HG03025 (cell line): ENCODE results near the gene GNG13.
"Not testable (repeated sequence)": the region's sequence is repeated elsewhere in the genome, so short reads cannot be mapped to it uniquely, and the experiment has no call there.

ENCODE experiments used
- ATAC-seq: cut with Tn5 transposase; IDR thresholded peaks from one replicate; pipeline ENCODE4 v1.9.1; 2021; ENCODE audit warnings: mild to moderate bottlenecking, moderate library complexity; ENCODE audit not compliant: unreplicated experiment, low FRiP score

The GNG13 gene

GRCh38 chr16:799948-800833, at the start of gene GNG13:
Gene GNG13, minus strand, starts transcription at chr16:800734. Its CDS starts 1,657 bp downstream, at chr16:799077.
- ATAC-seq, result no peak

GRCh38 chr16:848510-849253, 48.1 kb upstream of the GNG13 start:
- ATAC-seq, result no peak

GRCh38 chr16:847681-848445, 47.3 kb upstream of the GNG13 start:
- no peak for ATAC-seq

GRCh38 chr16:847151-847550, 46.6 kb upstream of the GNG13 start:
- no peak for ATAC-seq

GRCh38 chr16:845351-845745, 44.8 kb upstream of the GNG13 start:
- no peak for ATAC-seq

GRCh38 chr16:844638-845350, 44.3 kb upstream of the GNG13 start:
- no peak for ATAC-seq

- ATAC-seq, result no peak
These were observed 43.2 kb upstream of the GNG13 start for GRCh38 chr16:843771-844170.

GRCh38 chr16:842711-843560, 42.4 kb upstream of the GNG13 start:
- no peak for ATAC-seq

- no peak for ATAC-seq
These were observed 41.5 kb upstream of the GNG13 start for GRCh38 chr16:842061-842476.

GRCh38 chr16:841455-842060, 41.0 kb upstream of the GNG13 start:
- ATAC-seq, result no peak

- ATAC-seq, result no peak
These were observed 40.3 kb upstream of the GNG13 start for GRCh38 chr16:840561-841454.

GRCh38 chr16:839643-840408, 39.3 kb upstream of the GNG13 start:
- ATAC-seq, result no peak

GRCh38 chr16:838741-839140, 38.2 kb upstream of the GNG13 start:
- no peak for ATAC-seq

GRCh38 chr16:836822-837221, 36.3 kb upstream of the GNG13 start:
- ATAC-seq, result not testable (repeated sequence)

- ATAC-seq, result no peak
These were observed 35.7 kb upstream of the GNG13 start for GRCh38 chr16:836221-836620.

- no peak for ATAC-seq
These were observed 34.8 kb upstream of the GNG13 start for GRCh38 chr16:835373-835772.

GRCh38 chr16:833411-833810, 32.9 kb upstream of the GNG13 start:
- no peak for ATAC-seq
